HepG2 (cell line): ENCODE measurements around the gene SLC6A17. TPM values are rescaled to one million over a fixed set of nuclear protein-coding genes. Genes with fewer than 3 reads are reported as not detected.

Source experiments
- ATAC-seq: fragments of 200-7000 bp; cut with Tn5 transposase; 3 replicates; pipeline ENCODE4 v1.9.1; 2020; ENCODE audit warnings: mild to moderate bottlenecking, moderate library complexity
- BruUV-seq: library from RNA; stranded (reverse); fragments of 400-500 nt; replicated peaks from 2 replicates; lab custom pipeline; 2021; lab: Mats Ljungman, UMichigan
- CTCF ChIA-PET: fragments of 300-600 bp; formaldehyde crosslinking; extraction: SDS; loops from one replicate; lab custom pipeline; 2021; ENCODE audit warnings: low total read pairs, inconsistent platforms, low intra/inter-chr PET ratio; lab: Yijun Ruan, JAX
- POLR2A ChIA-PET: fragments of 350-600 bp; sonication (Branson Sonifier 250); formaldehyde crosslinking; loops from one replicate; lab custom pipeline; 2020; ENCODE audit warnings: antibody characterized with exemption, inconsistent platforms; lab: Yijun Ruan, JAX
- DNase-seq: peaks from one replicate; pipeline ENCODE4 v3.0.0-alpha.2; 2015; ENCODE audit warnings: low spot score
- FAIRE-seq: peaks from 3 replicates; lab custom pipeline; 2011; peaks lifted over from hg19 to GRCh38; lab: Jason Lieb, UNC
- H2AFZ ChIP-seq: one replicate; pipeline ENCODE4 v1.6.1; 2011; ENCODE audit warnings: low read length, inconsistent platforms
- H3K27ac ChIP-seq: fragments of 300-600 bp; 3 replicates; pipeline ENCODE4 v1.8.0; 2011; ENCODE audit warnings: mixed run types, mild to moderate bottlenecking, mixed read lengths, low read length, inconsistent platforms; ENCODE audit not compliant: insufficient read depth; ENCODE audit errors: extremely low read length
- H3K27me3 ChIP-seq, 2 experiments: fragments of 200-600 bp in 1 of 2; 2 replicates in 1 of 2; 3 replicates in 1 of 2; pipeline versions ENCODE4 v1.6.0 to v1.8.0; 2011; ENCODE audit warnings: low read length in 2 of 2, mild to moderate bottlenecking in 2 of 2, moderate library complexity in 2 of 2, inconsistent platforms in 1 of 2; ENCODE audit not compliant: insufficient read depth in 2 of 2, control insufficient read depth in 1 of 2
- H3K36me3 ChIP-seq, 2 experiments: fragments of 200-600 bp in 1 of 2; replicated peaks in 1 of 2; 2 replicates in 1 of 2; 3 replicates in 1 of 2; pipeline versions ENCODE4 v1.5.1 to v1.8.0; 2011; ENCODE audit warnings: low read length in 2 of 2, inconsistent platforms in 1 of 2; ENCODE audit not compliant: insufficient read depth in 2 of 2, control insufficient read depth in 1 of 2
- H3K4me1 ChIP-seq: 2 replicates; pipeline ENCODE4 v1.5.1; 2012; ENCODE audit warnings: low read length, inconsistent platforms; ENCODE audit not compliant: insufficient read depth
- H3K4me2 ChIP-seq: 2 replicates; pipeline ENCODE4 v1.6.0; 2011; ENCODE audit warnings: low read depth, low read length, inconsistent platforms
- H3K4me3 ChIP-seq, 3 experiments: fragments of 200-600 bp in 1 of 3; sonication (generic), shearing (Covaris generic) in 1 of 3; replicated peaks in 1 of 3; 2 replicates each; pipeline ENCODE4 v1.5.1; 2011 to 2016; ENCODE audit warnings: low read length in 3 of 3, inconsistent platforms in 2 of 3, low read depth in 2 of 3, mild to moderate bottlenecking in 2 of 3, control low read depth in 1 of 3, mixed read lengths in 1 of 3; ENCODE audit not compliant: insufficient read depth in 1 of 3
- H3K79me2 ChIP-seq: one replicate; pipeline ENCODE4 v1.6.1; 2011; ENCODE audit warnings: low read length, inconsistent platforms; ENCODE audit not compliant: insufficient read depth
- H3K9ac ChIP-seq: 2 replicates; pipeline ENCODE4 v1.6.0; 2011; ENCODE audit warnings: mild to moderate bottlenecking, low read depth, low read length, inconsistent platforms; ENCODE audit not compliant: insufficient read depth
- H3K9me3 ChIP-seq: 2 replicates; pipeline ENCODE4 v1.5.1; 2012; ENCODE audit warnings: mild to moderate bottlenecking, low read length
- H4K20me1 ChIP-seq: 2 replicates; pipeline ENCODE4 v1.6.0; 2011; ENCODE audit warnings: inconsistent platforms, mild to moderate bottlenecking, low read length, moderate library complexity; ENCODE audit not compliant: insufficient read depth
- ATF2 ChIP-seq: sonication (generic); formaldehyde crosslinking; IDR thresholded peaks from 2 replicates; pipeline ENCODE4 v1.4.0; 2020; ENCODE audit warnings: missing genetic modification reagents
- CBX1 ChIP-seq: IDR thresholded peaks from one replicate; pipeline ENCODE4 v1.6.1; 2016; ENCODE audit warnings: antibody characterized with exemption, low read depth
- HCFC1 ChIP-seq: fragments of 150-350 bp; IDR thresholded peaks from 2 replicates; pipeline ENCODE4 v1.6.1; 2014; ENCODE audit warnings: low read depth, low read length
- NFYC ChIP-seq: IDR thresholded peaks from 2 replicates; pipeline ENCODE4 v1.6.1; 2016; ENCODE audit warnings: missing genetic modification reagents, missing compliant biosample characterization
- RBM22 ChIP-seq: fragments of 200-400 bp; formaldehyde crosslinking; optimal IDR thresholded peaks from 2 replicates; pipeline ENCODE3; 2017; ENCODE audit warnings: mild to moderate bottlenecking, low read length, moderate library complexity
- SNAPC5 ChIP-seq: sonication (generic); formaldehyde crosslinking; IDR thresholded peaks from 2 replicates; pipeline ENCODE4 v1.8.1; 2023; ENCODE audit warnings: mild to moderate bottlenecking, missing genetic modification reagents, borderline replicate concordance
- TSC22D2 ChIP-seq: sonication (generic); formaldehyde crosslinking; IDR thresholded peaks from 2 replicates; pipeline ENCODE4 v1.5.1; 2020; ENCODE audit warnings: missing genetic modification reagents, mild to moderate bottlenecking, borderline replicate concordance
- ZNF17 ChIP-seq: sonication (generic); formaldehyde crosslinking; IDR thresholded peaks from 2 replicates; pipeline ENCODE4 v1.5.0; 2020; ENCODE audit warnings: mild to moderate bottlenecking, missing genetic modification reagents
- ZNF276 ChIP-seq: sonication (generic); formaldehyde crosslinking; IDR thresholded peaks from 2 replicates; pipeline ENCODE4 v1.4.0; 2020; ENCODE audit warnings: mild to moderate bottlenecking, low read depth, missing genetic modification reagents
- ZNF354B ChIP-seq: sonication (generic); formaldehyde crosslinking; IDR thresholded peaks from 2 replicates; pipeline ENCODE4 v1.8.0; 2022; ENCODE audit warnings: mild to moderate bottlenecking, missing genetic modification reagents
- ZNF367 ChIP-seq: sonication (generic); formaldehyde crosslinking; IDR thresholded peaks from 2 replicates; pipeline ENCODE4 v1.4.0; 2020; ENCODE audit warnings: missing genetic modification reagents, borderline replicate concordance
- ZNF441 ChIP-seq: sonication (generic); formaldehyde crosslinking; IDR thresholded peaks from 2 replicates; pipeline ENCODE4 v1.7.0; 2021; ENCODE audit warnings: missing genetic modification reagents, borderline replicate concordance
- ZNF766 ChIP-seq: sonication (generic); formaldehyde crosslinking; IDR thresholded peaks from 2 replicates; pipeline ENCODE4 v1.5.0; 2020; ENCODE audit warnings: missing genetic modification reagents, borderline replicate concordance
- ZNF790 ChIP-seq: sonication (generic); formaldehyde crosslinking; IDR thresholded peaks from 2 replicates; pipeline ENCODE4 v1.8.0; 2022; ENCODE audit warnings: missing genetic modification reagents, mild to moderate bottlenecking, borderline replicate concordance
- ZNF850 ChIP-seq: sonication (generic); formaldehyde crosslinking; conservative IDR thresholded peaks from 2 replicates; pipeline ENCODE4 v1.9.0; 2021; ENCODE audit warnings: mild to moderate bottlenecking, missing genetic modification reagents
- WGBS: methylation state at CpG from one replicate; pipeline ENCODE4 v1.1.6; 2017; ENCODE audit warnings: low lambda C conversion rate; 5-methylcytosine and 5-hydroxymethylcytosine counted together
- in situ Hi-C: cut with HindIII; loops from 2 replicates; pipeline ENCODE4 v1.10.0; 2017; ENCODE audit warnings: low pct_unique_long_range_greater_than_20kb; ENCODE audit not compliant: extremely low pct_ligation_motif_present
- intact Hi-C: fragments of 100-400 bp; cut with micrococcal nuclease; formaldehyde crosslinking; loops from one replicate; pipeline ENCODE4 v1.10.0; 2022; ENCODE audit not compliant: unreplicated experiment
- polyA plus RNA-seq, 8 experiments: library from polyadenylated mRNA; depleted of rRNA in 3 of 8; stranded (reverse) in 7 of 8; unstranded in 1 of 8; fragments of >200 nt; fragmentation: Illumina TruSeq in 4 of 8; extraction: Trizol in 4 of 8; gene quantifications; 2 replicates each; pipeline versions ENCODE4 v1.2.1 to v1.2.3, GENCODE V29; 2011 to 2016; ENCODE audit warnings: low read depth in 4 of 8, missing spikeins in 1 of 8, mixed read lengths in 1 of 8; ENCODE audit not compliant: insufficient read depth in 1 of 8
- total RNA-seq, 5 experiments: library from RNA; depleted of rRNA; stranded (reverse); fragments of >200 nt; fragmentation: Illumina TruSeq; extraction: Trizol; gene quantifications; 2 replicates each; pipeline ENCODE4 v1.2.3, GENCODE V29; 2016; ENCODE audit warnings: low read depth in 1 of 5

Gene SLC6A17
- total and polyA plus RNA-seq, 2 of the 13 experiments (the other 11 are each of a cell fraction or from before 2014, with no cell fraction given) = not detected

- H3K9ac ChIP-seq = no peak overlapping the region
- intact Hi-C loops = no loop called here
- no peak for DNase-seq
- WGBS = 18% methylated on average over 4 of the region's 4 CpGs
- POLR2A ChIA-PET = no interaction called here
- H3K36me3 ChIP-seq = no peaks in the 10 kb centered on the region
- H3K4me2 ChIP-seq = no peak overlapping the region
- no peak overlapping the region for H3K4me3 ChIP-seq
- ATAC-seq = no peak
- H3K27me3 ChIP-seq = peaks cover 3 to 42% of the 10 kb centered on the region in 2 experiments; a peak in 3 of 5 replicates
- TF ChIP-seq RBM22 (no peak), ZNF367 (CRISPR knock-in tag) (no peak), TSC22D2 (CRISPR knock-in tag) (no peak), ZNF790 (no peak), ZNF17 (CRISPR knock-in tag) (no peak), HCFC1 (no peak), ZNF850 (no peak), CBX1 (no peak), ZNF354B (no peak), ZNF766 (no peak), ZNF276 (CRISPR knock-in tag) (no peak), ATF2 (CRISPR knock-in tag) (no peak), ZNF441 (CRISPR knock-in tag) (no peak), SNAPC5 (no peak), NFYC (no peak)
- TF ChIP-seq, all 625 proteins: peak for 0
- Histone ChIP-seq H3K27ac (no peak overlapping the region), H4K20me1 (no peaks in the 10 kb centered on the region), H3K9me3 (no peaks in the 10 kb centered on the region), H2AFZ (no peak overlapping the region), H3K4me1 (peaks cover 10% of the 10 kb centered on the region), H3K79me2 (no peaks in the 10 kb centered on the region)
- CTCF ChIA-PET = interaction anchor here (1.3 kb wide), 1 partner anchor 291 kb away, joined by 3 read pairs; no protein-coding TSS in a partner anchor
- BruUV-seq = no TSS peak
- in situ Hi-C loops = loop anchor here (5.0 to 10.0 kb wide), 2 partner anchors 107 to 290 kb away; no protein-coding TSS in a partner anchor
- no peak for FAIRE-seq
Measured at GRCh38 chr1:110205156-110205555, 54.9 kb downstream of the SLC6A17 start.
